Endothelial cell of umbilical vein (primary cell): Measurements from ENCODE around the gene LTBP1.

ENCODE experiments used
- CTCF ChIP-seq, 2 donors: IDR thresholded peaks; 1 replicate in 1 of 2; 2 replicates in 1 of 2; pipeline ENCODE4 v1.5.1; 2011; ENCODE audit warnings: low read length in 2 of 2, mild to moderate bottlenecking in 2 of 2, moderate library complexity in 2 of 2, control low read depth in 1 of 2, inconsistent platforms in 1 of 2, low read depth in 1 of 2; ENCODE audit not compliant: insufficient read depth in 1 of 2; ENCODE audit errors: extremely low read depth in 1 of 2
- EZH2 ChIP-seq: IDR thresholded peaks from 2 replicates; pipeline ENCODE4 v1.6.1; 2012; ENCODE audit warnings: borderline replicate concordance, low read depth, mild to moderate bottlenecking, moderate library complexity, low read length, inconsistent platforms; ENCODE audit not compliant: severe bottlenecking
- GATA2 ChIP-seq: IDR thresholded peaks from 2 replicates; pipeline ENCODE4 v1.7.0; 2011; ENCODE audit warnings: low read depth, mild to moderate bottlenecking, moderate library complexity, mixed read lengths, low read length; ENCODE audit not compliant: insufficient read length, insufficient read depth
- JUN ChIP-seq: IDR thresholded peaks from 2 replicates; pipeline ENCODE4 v1.6.1; 2011; ENCODE audit warnings: borderline replicate concordance, low read depth; ENCODE audit not compliant: insufficient read length, insufficient read depth
- MAX ChIP-seq: IDR thresholded peaks from 2 replicates; pipeline ENCODE4 v1.6.1; 2011; ENCODE audit not compliant: insufficient read depth, insufficient read length
- MYC ChIP-seq: IDR thresholded peaks from one replicate; pipeline ENCODE4 v1.6.1; 2011; ENCODE audit warnings: mild to moderate bottlenecking, low read depth, low read length
- POLR2A ChIP-seq: IDR thresholded peaks from 2 replicates; pipeline ENCODE4 v1.6.1; 2012; ENCODE audit warnings: low read depth, mild to moderate bottlenecking, control low read depth, low read length
- POLR2AphosphoS5 ChIP-seq: IDR thresholded peaks from 2 replicates; pipeline ENCODE4 v1.6.1; 2012; ENCODE audit warnings: low read depth, mild to moderate bottlenecking, control low read depth, low read length, moderate library complexity; ENCODE audit not compliant: insufficient read depth

GRCh38 chr2:33284287-33284686 is 337.5 kb downstream of the LTBP1 start:
- TF ChIP-seq CTCF (IDR thresholded peaks at IDR 0.05; ENCODE audit: extremely low read depth in 1 of 2, insufficient read depth in 1 of 2, low read depth in 1 of 2, low read length in 2 of 2) (no peak), POLR2AphosphoS5 (no peak), MYC (no peak), MAX (no peak), EZH2 (no peak), GATA2 (no peak), POLR2A (no peak), JUN (no peak)
